ENCODE data around the gene BLMH. TPM values are rescaled to one million over a fixed set of nuclear protein-coding genes. Genes with fewer than 3 reads are reported as not detected.

BLMH gene
- total RNA-seq, 1 donor from 2014 or later, result 40.3 TPM

DNA sequence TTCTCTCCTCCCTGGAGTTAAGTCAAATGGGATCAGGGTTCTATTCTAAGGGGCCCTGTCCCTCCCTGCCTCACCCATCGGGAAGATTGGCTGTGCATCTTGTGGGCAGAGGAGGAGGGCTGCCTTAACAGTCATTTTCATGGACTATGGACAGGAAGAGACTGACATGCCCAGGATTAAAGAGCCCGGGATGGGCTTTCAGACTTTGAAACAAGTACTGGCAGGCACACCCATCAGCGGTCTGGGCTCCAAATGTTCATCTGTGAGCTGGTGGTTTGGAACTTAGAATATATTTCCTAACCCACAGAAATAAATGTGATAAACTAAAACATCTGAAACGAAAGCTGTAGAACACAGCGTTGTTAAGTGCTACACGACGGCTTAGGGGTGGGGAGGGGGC lies 62.7 kb downstream of the BLMH start:
- no peak overlapping the region for H3K27ac Mint-ChIP-seq
- TF ChIP-seq, protein P1, sequence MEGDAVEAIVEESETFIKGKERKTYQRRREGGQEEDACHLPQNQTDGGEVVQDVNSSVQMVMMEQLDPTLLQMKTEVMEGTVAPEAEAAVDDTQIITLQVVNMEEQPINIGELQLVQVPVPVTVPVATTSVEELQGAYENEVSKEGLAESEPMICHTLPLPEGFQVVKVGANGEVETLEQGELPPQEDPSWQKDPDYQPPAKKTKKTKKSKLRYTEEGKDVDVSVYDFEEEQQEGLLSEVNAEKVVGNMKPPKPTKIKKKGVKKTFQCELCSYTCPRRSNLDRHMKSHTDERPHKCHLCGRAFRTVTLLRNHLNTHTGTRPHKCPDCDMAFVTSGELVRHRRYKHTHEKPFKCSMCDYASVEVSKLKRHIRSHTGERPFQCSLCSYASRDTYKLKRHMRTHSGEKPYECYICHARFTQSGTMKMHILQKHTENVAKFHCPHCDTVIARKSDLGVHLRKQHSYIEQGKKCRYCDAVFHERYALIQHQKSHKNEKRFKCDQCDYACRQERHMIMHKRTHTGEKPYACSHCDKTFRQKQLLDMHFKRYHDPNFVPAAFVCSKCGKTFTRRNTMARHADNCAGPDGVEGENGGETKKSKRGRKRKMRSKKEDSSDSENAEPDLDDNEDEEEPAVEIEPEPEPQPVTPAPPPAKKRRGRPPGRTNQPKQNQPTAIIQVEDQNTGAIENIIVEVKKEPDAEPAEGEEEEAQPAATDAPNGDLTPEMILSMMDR (IDR thresholded peaks at IDR 0.05), result no peak
- ATAC-seq (ENCODE audit: low read depth) (no peak), DNase-seq (no peak)
- H3K4me3 Mint-ChIP-seq, result no peak overlapping the region
- no peaks in the 10 kb centered on the region for H3K9me3 Mint-ChIP-seq
- CTCF ChIA-PET, result no interaction called here
- POLR2A ChIA-PET, result no interaction called here
- H3K27me3 Mint-ChIP-seq, result peaks cover 22% of the 10 kb centered on the region
- peaks cover 3% of the 10 kb centered on the region for H3K4me1 Mint-ChIP-seq
- intact Hi-C loops (cut with micrococcal nuclease), result no loop called here
- H3K36me3 Mint-ChIP-seq (ENCODE audit: low read depth), result no peaks in the 10 kb centered on the region

DNA sequence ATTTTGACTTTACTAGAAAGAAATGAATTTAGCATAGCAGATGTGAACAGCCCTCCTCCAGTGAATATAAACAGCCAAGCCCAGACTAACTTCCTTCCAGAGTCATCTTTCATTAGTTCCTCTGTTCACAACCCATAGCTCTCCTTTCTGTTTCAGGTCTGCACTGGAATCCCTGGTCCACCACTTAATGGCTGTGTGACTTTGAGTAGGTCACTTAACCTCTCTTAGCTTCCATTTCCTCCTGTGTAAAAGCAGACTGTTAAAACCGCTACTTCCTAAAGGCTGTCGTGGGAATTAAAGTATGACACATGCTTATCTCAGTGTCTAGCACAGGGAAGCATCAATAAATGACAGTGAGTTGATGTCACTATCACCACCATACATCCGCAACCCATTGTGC lies 63.7 kb downstream of the BLMH start:
- peaks cover 13% of the 10 kb centered on the region for H3K27me3 Mint-ChIP-seq
- TF ChIP-seq, protein P1 (IDR thresholded peaks at IDR 0.05), result no peak
- POLR2A ChIA-PET, result no interaction called here

GRCh38 chr17:30226878-30227277 lies 64.9 kb downstream of the BLMH start:
- no peak for ATAC-seq (ENCODE audit: low read depth)
- Mint-ChIP-seq H3K9me3 (no peaks in the 10 kb centered on the region), H3K27ac (no peak overlapping the region), H3K4me3 (no peak overlapping the region), H3K4me1 (peaks cover 3% of the 10 kb centered on the region), H3K36me3 (ENCODE audit: low read depth) (no peaks in the 10 kb centered on the region), H3K27me3 (peaks cover 5% of the 10 kb centered on the region)
- intact Hi-C loops (cut with micrococcal nuclease), result no loop called here
- TF ChIP-seq, protein P1 (IDR thresholded peaks at IDR 0.05), result no peak
- no peak for DNase-seq
- ChIA-PET CTCF (no interaction called here), POLR2A (no interaction called here)

More for the DNA sequence above, 63.7 kb downstream of the BLMH start:
- CTCF ChIA-PET, result no interaction called here
- intact Hi-C loops (cut with micrococcal nuclease), result no loop called here
- no peak for ATAC-seq (ENCODE audit: low read depth)
- Mint-ChIP-seq H3K9me3 (no peaks in the 10 kb centered on the region), H3K36me3 (ENCODE audit: low read depth) (no peaks in the 10 kb centered on the region), H3K4me3 (no peak overlapping the region), H3K27ac (no peak overlapping the region), H3K4me1 (peaks cover 3% of the 10 kb centered on the region)
- no peak for DNase-seq

DNA sequence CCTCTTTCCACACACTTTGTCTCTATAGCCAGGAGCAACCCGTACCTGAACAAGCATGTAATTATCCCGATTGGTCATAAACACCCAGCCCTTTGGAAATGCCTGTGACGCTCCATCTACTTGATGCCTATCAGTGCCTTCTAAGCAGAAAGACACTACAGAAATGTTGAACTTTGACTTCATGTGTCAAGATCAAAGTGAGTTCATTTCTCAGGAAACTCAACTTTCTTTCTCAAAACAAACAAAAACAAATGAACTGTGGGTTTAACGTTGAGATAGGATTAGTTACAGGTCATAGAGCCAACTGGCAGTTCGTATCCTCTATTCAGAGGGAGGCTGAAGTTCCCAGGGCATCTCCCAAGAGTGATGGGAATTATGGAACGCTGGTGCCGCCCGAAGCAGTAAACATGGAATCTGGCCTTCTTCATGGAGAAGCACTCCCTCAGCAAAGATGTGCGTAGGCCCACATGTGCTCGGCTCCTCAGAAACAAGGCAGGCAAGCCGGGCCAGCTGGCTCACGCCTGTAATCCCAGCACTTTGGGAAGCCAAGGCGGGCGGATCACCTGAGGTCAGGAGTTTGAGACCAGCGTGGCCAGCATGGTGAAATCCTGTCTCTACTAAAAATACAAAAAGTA lies 65.7 kb downstream of the BLMH start:
- ATAC-seq (ENCODE audit: low read depth) (no peak), DNase-seq (no peak)
- intact Hi-C loops (cut with micrococcal nuclease), result no loop called here
- POLR2A ChIA-PET, result no interaction called here
- Mint-ChIP-seq H3K27ac (no peak overlapping the region), H3K4me3 (no peak overlapping the region), H3K9me3 (no peaks in the 10 kb centered on the region), H3K27me3 (peaks cover 3% of the 10 kb centered on the region), H3K36me3 (ENCODE audit: low read depth) (no peaks in the 10 kb centered on the region), H3K4me1 (peaks cover 3% of the 10 kb centered on the region)
- TF ChIP-seq, protein P1 (IDR thresholded peaks at IDR 0.05), result no peak
- CTCF ChIA-PET, result no interaction called here

- CTCF ChIA-PET, result no interaction called here
- peaks cover 3% of the 10 kb centered on the region for H3K27me3 Mint-ChIP-seq
These were observed 66.6 kb downstream of the BLMH start for GRCh38 chr17:30225112-30225511.

More at GRCh38 chr17:30225112-30225511, 66.6 kb downstream of the BLMH start:
- Mint-ChIP-seq H3K9me3 (no peaks in the 10 kb centered on the region), H3K27ac (no peak overlapping the region), H3K4me3 (no peak overlapping the region), H3K4me1 (peaks cover under 1% of the 10 kb centered on the region), H3K36me3 (ENCODE audit: low read depth) (no peaks in the 10 kb centered on the region)
- POLR2A ChIA-PET, result no interaction called here
- intact Hi-C loops (cut with micrococcal nuclease), result no loop called here
- no peak for DNase-seq
- TF ChIP-seq, protein P1 (IDR thresholded peaks at IDR 0.05), result no peak
- no peak for ATAC-seq (ENCODE audit: low read depth)

All from activated B cell treated with CpG ODN at 0.5 μM for 24 hours (primary cell).